ENCODE results near the gene ATRX.
"Not testable (repeated sequence)": the region's sequence is repeated elsewhere in the genome, so short reads cannot be mapped to it uniquely, and the experiment has no call there.

ATRX gene

DNA sequence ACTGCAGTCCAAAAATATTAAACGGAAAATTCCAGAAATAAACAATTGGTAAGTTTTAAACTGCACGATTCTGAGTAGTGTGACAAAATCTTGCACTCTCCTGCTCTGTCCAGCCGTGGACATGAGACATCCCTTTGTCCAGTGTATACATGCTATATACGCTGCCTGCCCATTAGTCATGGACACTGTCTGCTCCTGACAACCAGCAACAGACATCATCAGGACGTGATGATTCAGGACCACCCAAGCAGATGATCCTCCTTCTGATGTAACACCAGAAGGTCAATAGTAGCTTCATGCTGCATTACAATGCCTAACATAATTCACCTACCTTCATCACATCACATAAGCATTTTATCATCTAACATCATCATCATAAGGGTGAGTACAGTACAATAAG lies 36.3 kb downstream of the ATRX start:
- TF ChIP-seq, protein P1, sequence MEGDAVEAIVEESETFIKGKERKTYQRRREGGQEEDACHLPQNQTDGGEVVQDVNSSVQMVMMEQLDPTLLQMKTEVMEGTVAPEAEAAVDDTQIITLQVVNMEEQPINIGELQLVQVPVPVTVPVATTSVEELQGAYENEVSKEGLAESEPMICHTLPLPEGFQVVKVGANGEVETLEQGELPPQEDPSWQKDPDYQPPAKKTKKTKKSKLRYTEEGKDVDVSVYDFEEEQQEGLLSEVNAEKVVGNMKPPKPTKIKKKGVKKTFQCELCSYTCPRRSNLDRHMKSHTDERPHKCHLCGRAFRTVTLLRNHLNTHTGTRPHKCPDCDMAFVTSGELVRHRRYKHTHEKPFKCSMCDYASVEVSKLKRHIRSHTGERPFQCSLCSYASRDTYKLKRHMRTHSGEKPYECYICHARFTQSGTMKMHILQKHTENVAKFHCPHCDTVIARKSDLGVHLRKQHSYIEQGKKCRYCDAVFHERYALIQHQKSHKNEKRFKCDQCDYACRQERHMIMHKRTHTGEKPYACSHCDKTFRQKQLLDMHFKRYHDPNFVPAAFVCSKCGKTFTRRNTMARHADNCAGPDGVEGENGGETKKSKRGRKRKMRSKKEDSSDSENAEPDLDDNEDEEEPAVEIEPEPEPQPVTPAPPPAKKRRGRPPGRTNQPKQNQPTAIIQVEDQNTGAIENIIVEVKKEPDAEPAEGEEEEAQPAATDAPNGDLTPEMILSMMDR (IDR thresholded peaks at IDR 0.05; ENCODE audit: extremely low read depth, missing control alignments), result no peak
- no peak for DNase-seq (ENCODE audit: low spot score)

DNA sequence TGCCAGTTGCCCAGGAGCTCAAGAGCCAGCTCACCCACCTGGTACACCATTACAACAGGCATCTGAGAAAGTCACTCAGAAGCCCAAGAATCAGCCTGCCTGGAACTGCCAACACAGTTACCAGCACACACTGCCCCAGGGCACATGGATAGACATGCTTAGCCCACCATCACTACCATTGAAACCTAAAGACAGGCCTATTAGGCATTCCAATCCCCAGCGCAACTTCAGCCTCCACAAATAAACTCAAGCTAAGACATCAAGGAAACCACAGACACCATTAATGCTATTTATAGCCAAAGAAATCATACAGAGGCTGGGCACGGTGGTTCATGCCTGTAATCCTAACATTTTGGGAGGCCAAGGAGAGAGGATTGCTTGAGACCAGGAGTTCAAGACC lies 42.3 kb downstream of the ATRX start:
- TF ChIP-seq, protein P1 (IDR thresholded peaks at IDR 0.05; ENCODE audit: extremely low read depth, missing control alignments), result no peak
- no peak for DNase-seq (ENCODE audit: low spot score)

DNA sequence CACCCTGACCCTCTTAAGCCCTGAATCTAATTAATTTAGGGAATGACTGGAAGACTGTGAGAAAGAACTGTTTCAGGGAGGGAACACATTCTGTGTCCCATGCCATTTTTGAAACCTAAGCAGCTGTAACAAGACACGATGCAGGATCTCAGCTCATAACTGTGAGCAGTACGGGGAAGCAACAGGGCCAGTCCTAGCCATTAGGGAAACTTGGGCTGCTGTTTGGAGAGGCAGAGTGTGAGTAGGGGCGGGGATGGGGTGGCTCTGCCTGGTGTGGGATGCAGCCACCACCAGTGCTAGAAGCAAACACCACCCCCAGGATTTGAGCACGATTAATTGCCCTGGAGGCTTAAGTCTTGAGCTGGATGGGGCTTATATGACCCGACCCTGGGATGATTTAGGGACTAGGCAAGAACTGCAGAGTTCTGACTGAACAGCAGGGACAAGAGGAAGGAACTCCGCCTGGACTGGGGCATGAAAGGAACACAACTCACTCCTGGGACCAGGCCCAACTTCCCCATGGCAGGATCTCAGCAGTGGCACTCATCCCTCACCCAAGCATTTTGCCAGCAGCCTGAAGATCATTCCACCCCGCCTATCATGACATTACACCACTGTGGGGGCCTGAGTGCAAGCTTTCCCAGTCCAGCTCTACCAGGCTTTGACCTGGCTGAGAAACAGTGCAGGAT lies 43.1 kb downstream of the ATRX start:
- DNase-seq (ENCODE audit: low spot score), result no peak
- TF ChIP-seq, protein P1 (IDR thresholded peaks at IDR 0.05; ENCODE audit: extremely low read depth, missing control alignments), result no peak

DNA sequence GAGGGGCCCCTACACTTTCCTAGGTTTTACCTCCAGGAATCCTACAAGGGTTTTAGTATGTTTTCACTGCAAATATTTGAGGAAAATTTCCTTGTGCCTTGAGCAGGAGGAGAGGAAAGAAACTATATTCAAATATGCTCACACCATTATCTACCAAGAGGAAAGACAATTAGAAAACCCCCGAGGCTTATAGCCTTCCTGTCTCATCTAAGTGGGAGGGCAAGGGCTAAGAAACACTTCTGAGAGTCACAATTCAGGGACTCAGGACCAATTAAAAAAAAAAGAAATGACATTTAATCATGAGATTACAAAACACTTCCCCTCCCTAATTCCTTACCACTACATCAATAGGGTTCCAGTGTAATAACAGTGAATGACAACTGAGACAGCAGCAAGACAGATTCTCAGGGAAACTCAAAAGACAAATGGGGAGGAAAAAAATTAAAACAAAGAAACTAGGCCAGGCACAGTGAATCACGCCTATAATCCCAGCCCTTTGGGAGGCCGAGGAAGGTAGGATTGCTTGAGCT lies 45.6 kb downstream of the ATRX start:
- TF ChIP-seq, protein P1 (IDR thresholded peaks at IDR 0.05; ENCODE audit: extremely low read depth, missing control alignments), result no peak
- no peak for DNase-seq (ENCODE audit: low spot score)

DNA sequence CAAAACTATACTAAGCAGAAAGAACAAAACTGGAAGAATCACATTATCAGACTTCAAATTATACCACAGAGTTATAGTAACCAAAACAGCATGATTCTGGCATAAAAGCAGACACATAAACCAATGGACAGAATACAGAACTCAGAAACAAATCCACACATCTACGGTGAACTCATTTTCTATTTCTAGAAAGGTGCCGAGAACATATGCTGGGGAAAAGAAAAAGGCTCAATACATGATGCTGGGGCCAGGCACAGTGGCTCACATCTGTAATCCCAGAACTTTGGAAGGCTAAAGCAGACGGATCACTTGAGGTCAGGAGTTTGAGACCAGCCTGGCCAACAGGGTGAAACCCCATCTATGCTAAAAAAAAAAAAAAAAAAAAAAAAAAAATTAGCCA lies 52.7 kb downstream of the ATRX start:
- TF ChIP-seq, protein P1 (IDR thresholded peaks at IDR 0.05; ENCODE audit: extremely low read depth, missing control alignments), result no peak

DNA sequence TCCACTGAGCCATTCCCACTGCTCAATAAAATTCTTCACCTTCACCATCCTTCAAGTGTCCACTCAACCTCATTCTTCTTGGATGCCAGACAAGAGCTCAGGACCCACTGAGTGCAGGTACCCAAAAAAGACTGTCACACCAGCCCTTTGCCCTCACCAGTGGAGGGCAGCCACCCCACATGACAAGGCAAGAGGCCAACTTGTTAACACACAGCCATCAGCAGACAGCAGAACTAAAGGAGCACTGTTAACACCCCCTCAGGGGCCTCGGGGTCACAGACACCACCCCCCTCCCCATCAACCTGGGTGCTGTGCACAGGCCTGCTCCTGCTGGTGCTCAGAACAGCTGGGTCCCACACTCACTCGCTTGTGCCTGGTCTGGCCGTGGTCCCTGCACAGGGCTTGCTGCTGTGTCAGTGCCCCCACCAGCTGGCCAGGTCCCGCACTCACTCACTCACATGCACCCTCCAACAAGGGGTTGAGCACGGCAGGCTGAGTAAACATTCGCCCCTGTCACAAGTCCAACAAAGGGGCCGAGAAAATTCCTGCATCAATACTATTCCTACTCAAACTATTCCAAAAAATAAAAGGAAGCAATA lies 54.1 kb downstream of the ATRX start:
- DNase-seq (ENCODE audit: low spot score), result no peak
- TF ChIP-seq, protein P1 (IDR thresholded peaks at IDR 0.05; ENCODE audit: extremely low read depth, missing control alignments), result no peak

More for the DNA sequence above, 52.7 kb downstream of the ATRX start:
- DNase-seq (ENCODE audit: low spot score), result no peak

DNA sequence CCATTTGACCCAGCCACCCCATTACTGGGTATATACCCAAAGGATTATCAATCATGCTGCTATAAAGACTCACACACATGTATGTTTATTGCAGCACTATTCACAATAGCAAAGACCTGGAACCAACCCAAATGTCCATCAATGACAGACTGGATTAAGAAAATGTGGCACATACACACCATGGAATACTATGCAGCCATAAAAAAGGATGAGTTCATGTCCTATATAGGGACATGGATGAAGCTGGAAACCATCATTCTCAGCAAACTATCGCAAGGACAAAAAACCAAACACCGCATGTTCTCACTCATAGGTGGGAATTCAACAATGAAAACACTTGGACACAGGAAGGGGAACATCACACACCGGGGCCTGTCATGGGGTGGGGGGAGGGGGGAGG lies 59.9 kb downstream of the ATRX start:
- not testable (repeated sequence) for DNase-seq (ENCODE audit: low spot score)

DNA sequence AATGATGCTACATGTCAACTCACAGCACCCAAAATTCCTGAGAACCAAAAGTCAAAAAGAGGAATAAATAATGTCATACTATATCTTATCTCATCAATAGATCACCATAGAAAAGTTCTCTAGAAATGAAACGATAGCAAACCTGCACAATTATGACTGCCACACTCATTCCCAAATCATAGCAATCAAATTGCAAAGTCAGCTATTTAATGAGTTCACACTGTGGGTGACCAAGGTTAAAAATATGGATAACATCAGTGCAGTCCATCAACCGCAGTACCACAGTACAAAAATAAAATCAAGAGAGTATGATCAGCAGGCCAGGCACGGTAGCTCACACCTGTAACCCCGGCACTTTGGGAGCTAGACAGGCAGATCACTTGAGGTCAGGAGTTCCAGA lies 62.3 kb downstream of the ATRX start:
- DNase-seq (ENCODE audit: low spot score), result no peak
- TF ChIP-seq, protein P1 (IDR thresholded peaks at IDR 0.05; ENCODE audit: extremely low read depth, missing control alignments), result no peak
